ENCODE results near the gene EMC1.

EMC1 gene

GRCh38 chr1:19179597-19180264, 71.6 kb downstream of the EMC1 start:
- TF ChIP-seq ZNF223 (tag by site-specific recombination; IDR thresholded peaks at IDR 0.05), result no peak
- no peak for TF ChIP-seq YY1 (tag by site-specific recombination; IDR thresholded peaks at IDR 0.05)
- TF ChIP-seq OSR2 (tag by site-specific recombination; IDR thresholded peaks at IDR 0.05), result no peak
- TF ChIP-seq ZNF140 (tag by site-specific recombination; IDR thresholded peaks at IDR 0.05), result no peak
- no peak for TF ChIP-seq ZNF280C (tag by site-specific recombination; IDR thresholded peaks at IDR 0.05)
- no peak for TF ChIP-seq ZNF843 (tag by site-specific recombination; IDR thresholded peaks at IDR 0.05)
- TF ChIP-seq ZNF629 (tag by site-specific recombination; IDR thresholded peaks at IDR 0.05), result no peak
- no peaks in the 10 kb centered on the region for H3K4me1 ChIP-seq (ENCODE audit: control insufficient read depth, insufficient read depth, low read length)
- CTCF ChIA-PET, result interaction anchor here (0.5 to 2.1 kb wide), 7 partner anchors 10 to 525 kb away, joined by 3 to 14 read pairs (median 3); no protein-coding TSS in a partner anchor
- H3K9me3 ChIP-seq (ENCODE audit: control insufficient read depth, insufficient read depth, low read depth, low read length), result no peaks in the 10 kb centered on the region
- POLR2A ChIA-PET, result no interaction called here
- no peak overlapping the region for H3K4me3 ChIP-seq (ENCODE audit: low read depth, low read length)
- H3K36me3 ChIP-seq (ENCODE audit: control insufficient read depth in 2 of 2, insufficient read depth in 1 of 2, low read length in 2 of 2), result peaks cover 63 to 98% of the 10 kb centered on the region in 2 experiments
- no peak overlapping the region for H3K27ac ChIP-seq (ENCODE audit: extremely low read depth, low read depth, low read length)

- no peak for TF ChIP-seq ZNF174 (tag by site-specific recombination; IDR thresholded peaks at IDR 0.05)
- no peak for TF ChIP-seq ZNF23 (tag by site-specific recombination; IDR thresholded peaks at IDR 0.05; ENCODE audit: borderline replicate concordance)
- TF ChIP-seq GLI2 (tag by site-specific recombination; IDR thresholded peaks at IDR 0.05; ENCODE audit: borderline replicate concordance, low read depth), result no peak
- TF ChIP-seq ZNF266 (tag by site-specific recombination; IDR thresholded peaks at IDR 0.05; ENCODE audit: low read depth), result no peak
- TF ChIP-seq CTCF (tag by site-specific recombination; IDR thresholded peaks at IDR 0.05), result no peak
- TF ChIP-seq EGR2 (tag by site-specific recombination; IDR thresholded peaks at IDR 0.05; ENCODE audit: low read depth), result no peak
- TF ChIP-seq ZNF157 (tag by site-specific recombination; IDR thresholded peaks at IDR 0.05), result no peak
- TF ChIP-seq ZNF19 (tag by site-specific recombination; IDR thresholded peaks at IDR 0.05; ENCODE audit: low read depth), result no peak
- TF ChIP-seq ZNF26 (tag by site-specific recombination; IDR thresholded peaks at IDR 0.05), result no peak
- TF ChIP-seq ZNF239 (tag by site-specific recombination; IDR thresholded peaks at IDR 0.05), result no peak
- TF ChIP-seq ZNF133 (tag by site-specific recombination; IDR thresholded peaks at IDR 0.05), result no peak
- no peak for TF ChIP-seq ZSCAN5A (tag by site-specific recombination; IDR thresholded peaks at IDR 0.05)
- TF ChIP-seq ZNF223 (tag by site-specific recombination; IDR thresholded peaks at IDR 0.05), result no peak
- no peak for TF ChIP-seq PATZ1 (tag by site-specific recombination; IDR thresholded peaks at IDR 0.05)
- TF ChIP-seq ZNF768 (tag by site-specific recombination; IDR thresholded peaks at IDR 0.05), result no peak
- no peak for TF ChIP-seq ZNF341 (tag by site-specific recombination; IDR thresholded peaks at IDR 0.05; ENCODE audit: low read depth)
- no peak for TF ChIP-seq ZNF670 (tag by site-specific recombination; IDR thresholded peaks at IDR 0.05; ENCODE audit: low read depth)
- TF ChIP-seq ZNF561 (tag by site-specific recombination; IDR thresholded peaks at IDR 0.05; ENCODE audit: borderline replicate concordance), result no peak
- no peak for TF ChIP-seq ZNF169 (tag by site-specific recombination; IDR thresholded peaks at IDR 0.05)
- no peak overlapping the region for H3K27ac ChIP-seq (ENCODE audit: extremely low read depth, low read depth, low read length)
- peaks cover 71 to 98% of the 10 kb centered on the region in 2 experiments for H3K36me3 ChIP-seq (ENCODE audit: control insufficient read depth in 2 of 2, insufficient read depth in 1 of 2, low read length in 2 of 2)
- CTCF ChIA-PET, result interaction anchor here (0.5 to 2.1 kb wide), 8 partner anchors 9 to 526 kb away, joined by 3 to 14 read pairs (median 3); no protein-coding TSS in a partner anchor
- POLR2A ChIA-PET, result no interaction called here
- H3K4me3 ChIP-seq (ENCODE audit: low read depth, low read length), result no peak overlapping the region
- no peaks in the 10 kb centered on the region for H3K4me1 ChIP-seq (ENCODE audit: control insufficient read depth, insufficient read depth, low read length)
- H3K9me3 ChIP-seq (ENCODE audit: control insufficient read depth, insufficient read depth, low read depth, low read length), result no peaks in the 10 kb centered on the region
Measured at GRCh38 chr1:19178734-19179398, 72.5 kb downstream of the EMC1 start.

Data from HEK293 (cell line).